ENCODE measurements around the gene HEY2. TPM values are rescaled to one million over a fixed set of nuclear protein-coding genes. Genes with fewer than 3 reads are reported as not detected.

The HEY2 gene
- total and polyA plus RNA-seq, 10 of the 15 experiments (the other 5 are each of a cell fraction or from before 2014, with no cell fraction given), result 0.01 to 0.32 (median 0.08) TPM; not detected in 4

- TF ChIP-seq POLR2AphosphoS2 (IDR thresholded peaks at IDR 0.05; ENCODE audit: low read depth, low read length) (no peak), EGR1 (IDR thresholded peaks at IDR 0.05; ENCODE audit: borderline replicate concordance in 1 of 2, low read depth in 2 of 2, low read length in 2 of 2) (no peak), MXI1 (IDR thresholded peaks at IDR 0.05; ENCODE audit: low read depth, low read length) (no peak), ZNF384 (IDR thresholded peaks at IDR 0.05; ENCODE audit: borderline replicate concordance, low read depth, low read length) (no peak), HSF1 (IDR thresholded peaks at IDR 0.05; ENCODE audit: low read depth, low read length) (no peak)
- H3K4me3 ChIP-seq, result no peak overlapping the region
- POLR2A ChIA-PET, result no interaction called here
- BruUV-seq (replicated peaks), result no TSS peak
- H3K4me1 ChIP-seq (ENCODE audit: control insufficient read depth, insufficient read depth, low read length), result no peaks in the 10 kb centered on the region
- no peaks in the 10 kb centered on the region for H4K20me1 ChIP-seq (ENCODE audit: control insufficient read depth, insufficient read depth)
- no peak for FAIRE-seq
- 37% methylated on average over 3 of the region's 3 CpGs for WGBS (ENCODE audit: insufficient coverage, insufficient replicate concordance, low lambda C conversion rate, missing lambda C conversion rate)
- SMC1A ChIA-PET (ENCODE audit: uncharacterized antibody, unreplicated experiment), result no interaction called here
- intact Hi-C loops (cut with micrococcal nuclease; ENCODE audit: unreplicated experiment), result no loop called here
- no peak for DNase-seq (ENCODE audit: low read depth, low spot score)
- no peaks in the 10 kb centered on the region for H3K79me2 ChIP-seq (ENCODE audit: control insufficient read depth, insufficient read depth, low read length)
- in situ Hi-C loops (cut with MboI), result no loop called here
- no peak overlapping the region for H2AFZ ChIP-seq (ENCODE audit: control insufficient read depth, low read depth, low read length)
- H3K36me3 ChIP-seq (ENCODE audit: control insufficient read depth in 2 of 2, insufficient read depth in 2 of 2, low read length in 1 of 2), result no peaks in the 10 kb centered on the region
- H3K27me3 ChIP-seq (replicated peaks in 1 of 2; ENCODE audit: control insufficient read depth in 2 of 2, insufficient read depth in 2 of 2, low read length in 1 of 2), result peaks cover 0 to 3% of the 10 kb centered on the region in 2 experiments; a peak in 3 of 4 replicates
- no peak overlapping the region for H3K9ac ChIP-seq (ENCODE audit: control insufficient read depth, insufficient read depth, low read length)
- RAD21 ChIA-PET (ENCODE audit: unreplicated experiment), result no interaction called here
- H3K4me2 ChIP-seq (ENCODE audit: control insufficient read depth, insufficient read depth), result no peak overlapping the region
- ATAC-seq, result no peak
- no peaks in the 10 kb centered on the region for H3K9me3 ChIP-seq (replicated peaks; ENCODE audit: control insufficient read depth, insufficient read depth, low read length)
- CTCF ChIA-PET, result interaction anchor here (1.0 kb wide), 1 partner anchor 18 kb away, joined by 3 read pairs; no protein-coding TSS in a partner anchor
- no peak overlapping the region for H3K27ac ChIP-seq (ENCODE audit: control insufficient read depth, insufficient read depth)
Measured at GRCh38 chr6:125733516-125734300, 15.7 kb upstream of the HEY2 start.
